ENCODE data around the gene ZSWIM7. TPM values are rescaled to one million over a fixed set of nuclear protein-coding genes. Genes with fewer than 3 reads are reported as not detected.
"Not testable (repeated sequence)": the region's sequence is repeated elsewhere in the genome, so short reads cannot be mapped to it uniquely, and the experiment has no call there.

Gene ZSWIM7
- total RNA-seq, 1 donor from 2014 or later = 43.9 TPM

DNA sequence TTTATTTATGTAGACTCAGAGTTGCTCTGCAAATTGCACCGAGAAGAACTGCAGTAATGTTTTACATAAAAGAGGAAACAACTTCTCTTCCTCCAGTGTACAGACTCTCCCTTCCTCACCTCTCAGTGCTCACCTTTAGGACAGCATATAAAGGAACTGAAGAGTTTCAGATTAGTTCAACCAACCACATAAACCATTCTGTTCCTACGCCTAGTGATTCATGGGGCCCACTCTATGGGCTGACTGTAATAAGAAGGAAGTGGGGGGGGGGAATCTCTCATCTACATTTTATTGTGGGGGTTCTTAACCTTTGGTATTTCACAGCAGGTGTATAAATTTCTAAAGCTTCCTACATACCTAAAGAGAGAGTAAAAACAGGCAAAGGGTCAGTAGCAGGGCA is 18.3 kb downstream of the ZSWIM7 start:
- peaks cover 3% of the 10 kb centered on the region for H3K9me3 Mint-ChIP-seq
- TF ChIP-seq EZH2 (IDR thresholded peaks at IDR 0.05) (no peak), EZH2phosphoT487 (IDR thresholded peaks at IDR 0.05) (no peak), CTCF (IDR thresholded peaks at IDR 0.05) (no peak)
- Histone ChIP-seq H3K4me3 (no peak overlapping the region), H3F3A (ENCODE audit: low read depth) (peaks cover 5% of the 10 kb centered on the region), H3K79me2 (ENCODE audit: low read depth) (no peaks in the 10 kb centered on the region), H3K27me3 (no peaks in the 10 kb centered on the region), H2AFZ (replicated peaks) (no peak overlapping the region), H3K9me3 (ENCODE audit: low read depth) (no peaks in the 10 kb centered on the region), H4K20me1 (ENCODE audit: low read depth) (no peaks in the 10 kb centered on the region), H3K4me1 (no peaks in the 10 kb centered on the region), H3K27ac (no peak overlapping the region), H3K36me3 (peaks cover 4% of the 10 kb centered on the region), H3K9ac (no peak overlapping the region), H3K4me2 (no peak overlapping the region)
- H3K27me3 Mint-ChIP-seq (ENCODE audit: insufficient read depth, low read depth) = no peaks in the 10 kb centered on the region
- H3K36me3 Mint-ChIP-seq = peaks cover 44% of the 10 kb centered on the region
- no peak overlapping the region for H3K4me3 Mint-ChIP-seq
- DNase-seq (ENCODE audit: low spot score) = no peak
- peaks cover 4% of the 10 kb centered on the region for H3K4me1 Mint-ChIP-seq
- no peak overlapping the region for H3K27ac Mint-ChIP-seq

DNA sequence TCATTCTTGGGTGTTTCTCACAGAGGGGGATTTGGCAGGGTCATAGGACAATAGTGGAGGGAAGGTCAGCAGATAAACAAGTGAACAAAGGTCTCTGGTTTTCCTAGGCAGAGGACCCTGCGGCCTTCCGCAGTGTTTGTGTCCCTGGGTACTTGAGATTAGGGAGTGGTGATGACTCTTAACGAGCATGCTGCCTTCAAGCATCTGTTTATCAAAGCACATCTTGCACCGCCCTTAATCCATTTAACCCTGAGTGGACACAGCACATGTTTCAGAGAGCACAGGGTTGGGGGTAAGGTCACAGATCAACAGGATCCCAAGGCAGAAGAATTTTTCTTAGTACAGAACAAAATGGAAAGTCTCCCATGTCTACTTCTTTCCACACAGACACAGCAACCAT is 20.5 kb downstream of the ZSWIM7 start:
- not testable (repeated sequence) for H3K4me2 ChIP-seq; H3K27ac Mint-ChIP-seq; H3K9me3 Mint-ChIP-seq; H3F3A ChIP-seq (ENCODE audit: low read depth); H3K27me3 Mint-ChIP-seq (ENCODE audit: insufficient read depth, low read depth); H3K4me1 Mint-ChIP-seq; H3K4me3 ChIP-seq; H3K4me3 Mint-ChIP-seq; H2AFZ ChIP-seq (replicated peaks); H3K9me3 ChIP-seq (ENCODE audit: low read depth); DNase-seq (ENCODE audit: low spot score); H3K36me3 ChIP-seq; H4K20me1 ChIP-seq (ENCODE audit: low read depth); H3K4me1 ChIP-seq; H3K27me3 ChIP-seq; H3K9ac ChIP-seq; H3K79me2 ChIP-seq (ENCODE audit: low read depth); H3K27ac ChIP-seq
- peaks cover 44% of the 10 kb centered on the region for H3K36me3 Mint-ChIP-seq

DNA sequence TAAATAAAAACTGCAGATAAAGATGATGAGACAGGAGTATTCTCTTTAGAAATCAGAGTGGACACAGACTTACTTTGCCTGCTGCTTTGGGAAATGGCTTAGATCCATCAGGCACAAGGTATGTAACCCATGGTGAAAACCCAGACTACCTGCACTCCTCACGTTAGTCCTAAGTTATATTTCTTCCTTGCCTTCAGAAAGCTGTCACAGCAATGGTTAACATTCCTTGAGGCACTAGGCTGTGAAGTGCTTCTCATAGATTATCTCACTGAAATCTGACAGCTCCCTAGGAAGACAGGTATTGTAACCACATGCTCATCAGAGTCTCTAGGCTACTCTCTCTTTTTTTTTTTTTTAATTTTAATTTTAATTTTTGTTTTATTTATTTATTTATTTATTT is 20.9 kb downstream of the ZSWIM7 start:
- Histone ChIP-seq H3K4me2 (no peak overlapping the region), H3K36me3 (no peaks in the 10 kb centered on the region), H3K27ac (no peak overlapping the region), H3K9me3 (ENCODE audit: low read depth) (no peaks in the 10 kb centered on the region), H3F3A (ENCODE audit: low read depth) (peaks cover 5% of the 10 kb centered on the region), H3K4me1 (no peaks in the 10 kb centered on the region), H3K9ac (no peak overlapping the region), H3K4me3 (no peak overlapping the region), H3K79me2 (ENCODE audit: low read depth) (no peaks in the 10 kb centered on the region), H4K20me1 (ENCODE audit: low read depth) (no peaks in the 10 kb centered on the region), H2AFZ (replicated peaks) (no peak overlapping the region), H3K27me3 (no peaks in the 10 kb centered on the region)
- peaks cover 3% of the 10 kb centered on the region for H3K9me3 Mint-ChIP-seq
- H3K4me3 Mint-ChIP-seq = no peak overlapping the region
- TF ChIP-seq EZH2 (IDR thresholded peaks at IDR 0.05) (no peak), CTCF (IDR thresholded peaks at IDR 0.05) (no peak), EZH2phosphoT487 (IDR thresholded peaks at IDR 0.05) (no peak)
- no peak for DNase-seq (ENCODE audit: low spot score)
- H3K4me1 Mint-ChIP-seq = peaks cover 2% of the 10 kb centered on the region
- no peaks in the 10 kb centered on the region for H3K27me3 Mint-ChIP-seq (ENCODE audit: insufficient read depth, low read depth)
- H3K27ac Mint-ChIP-seq = no peak overlapping the region
- peaks cover 44% of the 10 kb centered on the region for H3K36me3 Mint-ChIP-seq

- Mint-ChIP-seq H3K4me1 (peaks cover 2% of the 10 kb centered on the region), H3K9me3 (peaks cover 3% of the 10 kb centered on the region), H3K36me3 (peaks cover 44% of the 10 kb centered on the region), H3K27me3 (ENCODE audit: insufficient read depth, low read depth) (no peaks in the 10 kb centered on the region), H3K4me3 (no peak overlapping the region), H3K27ac (no peak overlapping the region)
- Histone ChIP-seq H3K4me2 (no peak overlapping the region), H3K9me3 (ENCODE audit: low read depth) (no peaks in the 10 kb centered on the region), H3K36me3 (no peaks in the 10 kb centered on the region), H3K9ac (no peak overlapping the region), H2AFZ (replicated peaks) (no peak overlapping the region), H3K27me3 (no peaks in the 10 kb centered on the region), H3K79me2 (ENCODE audit: low read depth) (no peaks in the 10 kb centered on the region), H3K4me1 (no peaks in the 10 kb centered on the region), H3K27ac (no peak overlapping the region), H3K4me3 (no peak overlapping the region), H3F3A (ENCODE audit: low read depth) (peaks cover 5% of the 10 kb centered on the region), H4K20me1 (ENCODE audit: low read depth) (no peaks in the 10 kb centered on the region)
- no peak for DNase-seq (ENCODE audit: low spot score)
- TF ChIP-seq EZH2phosphoT487 (IDR thresholded peaks at IDR 0.05) (no peak), CTCF (IDR thresholded peaks at IDR 0.05) (no peak), EZH2 (IDR thresholded peaks at IDR 0.05) (no peak)
Observed at GRCh38 chr17:15977894-15978293, 21.6 kb downstream of the ZSWIM7 start.
